ENCODE results near the gene ALS2. TPM values are rescaled to one million over a fixed set of nuclear protein-coding genes. Genes with fewer than 3 reads are reported as not detected.

The ALS2 gene
- total RNA-seq, 1 experiment from 2014 or later: 47.5 TPM

GRCh38 chr2:201785135-201785534 is 4.4 kb upstream of the ALS2 start:
- intact Hi-C loops (cut with micrococcal nuclease; ENCODE audit: unreplicated experiment): no loop called here
- no peak for ATAC-seq
- BruUV-seq (replicated peaks): no TSS peak

GRCh38 chr2:201784563-201784962 is 3.8 kb upstream of the ALS2 start:
- ChIA-PET POLR2A (no interaction called here), CTCF (no interaction called here)
- BruUV-seq (replicated peaks): no TSS peak
- H3K4me1 ChIP-seq (ENCODE audit: control insufficient read depth, insufficient read depth, low read length): no peaks in the 10 kb centered on the region; the same call in 1 of the 2 replicates
- no peak overlapping the region for H3K4me3 ChIP-seq (ENCODE audit: low read depth in 2 of 2, low read length in 2 of 2)
- DNase-seq (ENCODE audit: low read depth, low spot score) (no peak), ATAC-seq (no peak)
- in situ Hi-C loops (cut with HindIII; ENCODE audit: low pct_unique_long_range_greater_than_20kb, low sequenced_read_pairs): no loop called here
- no peaks in the 10 kb centered on the region for H3K27me3 ChIP-seq (ENCODE audit: control insufficient read depth, insufficient read depth, low read length)
- TF ChIP-seq REST (IDR thresholded peaks at IDR 0.05; ENCODE audit: insufficient read depth in 1 of 2, low read depth in 2 of 2, low read length in 1 of 2) (no peak), TCF7L2 (IDR thresholded peaks at IDR 0.05; ENCODE audit: low read depth, low read length) (no peak), CTCF (IDR thresholded peaks at IDR 0.05) (no peak), POLR2AphosphoS5 (IDR thresholded peaks at IDR 0.05; ENCODE audit: low read depth, low read length) (no peak), SIN3A (IDR thresholded peaks at IDR 0.05; ENCODE audit: borderline replicate concordance, insufficient read depth, low read depth, low read length) (no peak)
- H3K9me3 ChIP-seq (ENCODE audit: control insufficient read depth, insufficient read depth, low read depth, low read length): no peaks in the 10 kb centered on the region
- H3K36me3 ChIP-seq (ENCODE audit: control insufficient read depth, insufficient read depth, low read length): no peaks in the 10 kb centered on the region; the same call in 1 of the 2 replicates
- intact Hi-C loops (cut with micrococcal nuclease; ENCODE audit: unreplicated experiment): no loop called here
- no peak overlapping the region for H3K27ac ChIP-seq (ENCODE audit: low read length)

More at GRCh38 chr2:201785135-201785534, 4.4 kb upstream of the ALS2 start:
- DNase-seq (ENCODE audit: low read depth, low spot score): no peak
- no peaks in the 10 kb centered on the region for H3K9me3 ChIP-seq (ENCODE audit: control insufficient read depth, insufficient read depth, low read depth, low read length)
- TF ChIP-seq TCF7L2 (IDR thresholded peaks at IDR 0.05; ENCODE audit: low read depth, low read length) (no peak), CTCF (IDR thresholded peaks at IDR 0.05) (no peak), SIN3A (IDR thresholded peaks at IDR 0.05; ENCODE audit: borderline replicate concordance, insufficient read depth, low read depth, low read length) (no peak), REST (IDR thresholded peaks at IDR 0.05; ENCODE audit: insufficient read depth in 1 of 2, low read depth in 2 of 2, low read length in 1 of 2) (no peak), POLR2AphosphoS5 (IDR thresholded peaks at IDR 0.05; ENCODE audit: low read depth, low read length) (no peak)
- no peaks in the 10 kb centered on the region; the same call in 1 of the 2 replicates for H3K36me3 ChIP-seq (ENCODE audit: control insufficient read depth, insufficient read depth, low read length)
- ChIA-PET POLR2A (no interaction called here), CTCF (no interaction called here)
- no peak overlapping the region for H3K4me3 ChIP-seq (ENCODE audit: low read depth in 2 of 2, low read length in 2 of 2)
- in situ Hi-C loops (cut with HindIII; ENCODE audit: low pct_unique_long_range_greater_than_20kb, low sequenced_read_pairs): no loop called here
- H3K27me3 ChIP-seq (ENCODE audit: control insufficient read depth, insufficient read depth, low read length): no peaks in the 10 kb centered on the region
- no peaks in the 10 kb centered on the region for H3K4me1 ChIP-seq (ENCODE audit: control insufficient read depth, insufficient read depth, low read length)
- no peak overlapping the region for H3K27ac ChIP-seq (ENCODE audit: low read length)

Data from Panc1 (cell line).